GM21529 (cell line): ENCODE data around the gene SENP6.
A peak's percentile ranks its signal among the peaks of the same experiment; 100 is the strongest.
"Not testable (repeated sequence)": the region's sequence is repeated elsewhere in the genome, so short reads cannot be mapped to it uniquely, and the experiment has no call there.

Source experiments
- ATAC-seq: cut with Tn5 transposase; IDR thresholded peaks from one replicate; pipeline ENCODE4 v1.9.1; 2021; ENCODE audit not compliant: unreplicated experiment

Gene SENP6

GRCh38 chr6:75608956-75609533 lies 7.4 kb downstream of the SENP6 start:
- ATAC-seq = no peak

GRCh38 chr6:75609639-75610590 lies 8.2 kb downstream of the SENP6 start:
- ATAC-seq = no peak

GRCh38 chr6:75611011-75611701 lies 9.5 kb downstream of the SENP6 start:
- ATAC-seq = no peak

- ATAC-seq = peak; percentile 49
These were observed 10.2 kb downstream of the SENP6 start for GRCh38 chr6:75611702-75612375.

GRCh38 chr6:75612434-75612833 lies 10.8 kb downstream of the SENP6 start:
- ATAC-seq = no peak

- ATAC-seq = no peak
These were observed 11.4 kb downstream of the SENP6 start for GRCh38 chr6:75613056-75613501.

- no peak for ATAC-seq
These were observed 16.8 kb downstream of the SENP6 start for GRCh38 chr6:75618437-75618836.

- ATAC-seq = no peak
These were observed 17.7 kb downstream of the SENP6 start for GRCh38 chr6:75619230-75619899.

- ATAC-seq = no peak
These were observed 19.0 kb downstream of the SENP6 start for GRCh38 chr6:75620381-75621304.

- no peak for ATAC-seq
These were observed 20.2 kb downstream of the SENP6 start for GRCh38 chr6:75621846-75622245.

- no peak for ATAC-seq
These were observed 21.8 kb downstream of the SENP6 start for GRCh38 chr6:75623491-75623890.

GRCh38 chr6:75624335-75624734 lies 22.7 kb downstream of the SENP6 start:
- ATAC-seq = no peak

GRCh38 chr6:75624988-75625387 lies 23.3 kb downstream of the SENP6 start:
- ATAC-seq = no peak

GRCh38 chr6:75626561-75626960 lies 24.9 kb downstream of the SENP6 start:
- ATAC-seq = no peak

GRCh38 chr6:75627708-75628107 lies 26.0 kb downstream of the SENP6 start:
- ATAC-seq = not testable (repeated sequence)

GRCh38 chr6:75631859-75632635 lies 30.4 kb downstream of the SENP6 start:
- no peak for ATAC-seq

- ATAC-seq = no peak
These were observed 31.4 kb downstream of the SENP6 start for GRCh38 chr6:75633045-75633444.

GRCh38 chr6:75642311-75642710 lies 40.6 kb downstream of the SENP6 start:
- ATAC-seq = no peak

GRCh38 chr6:75643173-75643572 lies 41.5 kb downstream of the SENP6 start:
- no peak for ATAC-seq
